Ovary (tissue), 3 donors: Measurements from ENCODE around the gene EIF3B.

Experiments
- CTCF ChIP-seq, 3 donors: fragments of 450-650 bp in 2 of 3; fragments of 200-600 bp in 1 of 3; IDR thresholded peaks; one replicate each; pipeline versions ENCODE4 v1.5.1 to v1.8.0; 2016 to 2022; ENCODE audit warnings: antibody characterized with exemption in 3 of 3, mild to moderate bottlenecking in 1 of 3
- EP300 ChIP-seq: sonication (generic); formaldehyde crosslinking; IDR thresholded peaks from one replicate; pipeline ENCODE4 v1.6.1; 2017; ENCODE audit warnings: antibody characterized with exemption
- donor health status: DM: no; HTN: no; CAD: no.

- TF ChIP-seq CTCF (IDR thresholded peaks at IDR 0.05) (no peak), EP300 (no peak)
These were observed 18.1 kb downstream of the EIF3B start for GRCh38 chr7:2372724-2373123.
